Epidermal melanocyte (primary cell): Measurements from ENCODE around the gene SSTR1.
"Not testable (repeated sequence)": the region's sequence is repeated elsewhere in the genome, so short reads cannot be mapped to it uniquely, and the experiment has no call there.

Experiments
- DNase-seq: peaks from one replicate; pipeline ENCODE4 v3.0.0; 2011; ENCODE audit warnings: low spot score; ENCODE audit not compliant: insufficient read length

SSTR1 gene, protein sequence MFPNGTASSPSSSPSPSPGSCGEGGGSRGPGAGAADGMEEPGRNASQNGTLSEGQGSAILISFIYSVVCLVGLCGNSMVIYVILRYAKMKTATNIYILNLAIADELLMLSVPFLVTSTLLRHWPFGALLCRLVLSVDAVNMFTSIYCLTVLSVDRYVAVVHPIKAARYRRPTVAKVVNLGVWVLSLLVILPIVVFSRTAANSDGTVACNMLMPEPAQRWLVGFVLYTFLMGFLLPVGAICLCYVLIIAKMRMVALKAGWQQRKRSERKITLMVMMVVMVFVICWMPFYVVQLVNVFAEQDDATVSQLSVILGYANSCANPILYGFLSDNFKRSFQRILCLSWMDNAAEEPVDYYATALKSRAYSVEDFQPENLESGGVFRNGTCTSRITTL

DNA sequence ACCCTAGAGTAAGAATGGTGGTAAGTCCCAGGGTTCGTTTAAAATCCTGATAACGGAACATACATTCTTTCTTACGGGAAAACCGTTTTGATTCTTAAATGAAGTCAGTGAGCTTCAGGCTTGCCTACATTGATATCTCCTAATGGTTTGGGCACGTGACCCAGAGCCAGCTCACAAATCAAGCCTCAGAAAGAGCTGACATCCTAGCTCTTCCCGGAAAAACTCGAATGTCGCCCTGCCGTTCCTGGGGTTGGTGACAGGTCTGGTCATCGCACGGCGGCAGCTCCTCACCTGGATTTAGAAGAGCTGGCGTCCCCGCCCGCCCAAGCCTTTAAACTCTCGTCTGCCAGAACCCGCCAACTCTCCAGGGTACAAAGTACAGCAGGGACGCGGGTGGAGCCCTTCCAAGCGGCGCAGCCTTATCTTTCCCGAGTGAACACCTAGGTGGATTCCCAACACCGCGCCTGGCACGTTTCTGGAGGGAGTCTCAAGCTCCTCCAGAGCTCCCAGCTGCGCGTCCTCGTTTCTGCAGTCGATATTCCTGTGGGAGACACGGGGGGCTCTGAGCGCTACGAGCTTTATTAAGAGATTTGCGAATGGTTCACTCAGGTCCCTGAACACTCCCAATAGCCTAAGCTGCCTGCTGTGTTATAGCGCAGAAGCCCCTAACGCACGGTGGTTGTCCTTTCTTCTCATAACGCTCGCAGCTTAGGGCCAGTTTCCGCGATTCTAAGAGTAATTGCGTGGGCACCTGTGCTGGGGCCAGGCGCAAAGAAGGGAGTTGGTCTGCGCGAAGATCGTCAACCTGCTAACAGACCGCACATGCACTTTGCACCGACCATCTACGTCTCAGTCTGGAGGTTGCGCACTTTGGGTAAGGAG is at the start of gene SSTR1:
SSTR1 (plus strand) TSS at position 169 of the 882 bp plus-strand sequence. CDS start 1,486 bp downstream, outside the sequence.
- DNase-seq, result no peak

DNA sequence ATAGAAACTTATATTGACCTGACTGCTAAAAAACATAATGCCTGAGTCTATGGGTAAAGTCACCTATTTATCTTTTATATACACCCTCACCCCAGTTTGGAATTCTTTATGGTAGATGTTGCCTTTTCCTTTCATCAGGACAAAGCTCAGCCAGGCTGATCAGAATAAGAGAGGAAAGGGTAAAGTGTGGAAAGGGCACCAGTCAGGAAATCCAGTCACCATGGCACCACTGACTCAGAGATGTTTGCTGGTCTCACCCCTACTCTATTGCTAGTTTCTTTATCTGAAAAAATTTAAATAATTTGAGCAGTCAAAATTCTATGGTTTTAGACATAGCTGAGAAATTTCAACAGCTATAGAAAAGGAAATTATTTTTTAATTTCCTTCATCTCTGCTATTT is 49.2 kb upstream of the SSTR1 start:
- no peak for DNase-seq

DNA sequence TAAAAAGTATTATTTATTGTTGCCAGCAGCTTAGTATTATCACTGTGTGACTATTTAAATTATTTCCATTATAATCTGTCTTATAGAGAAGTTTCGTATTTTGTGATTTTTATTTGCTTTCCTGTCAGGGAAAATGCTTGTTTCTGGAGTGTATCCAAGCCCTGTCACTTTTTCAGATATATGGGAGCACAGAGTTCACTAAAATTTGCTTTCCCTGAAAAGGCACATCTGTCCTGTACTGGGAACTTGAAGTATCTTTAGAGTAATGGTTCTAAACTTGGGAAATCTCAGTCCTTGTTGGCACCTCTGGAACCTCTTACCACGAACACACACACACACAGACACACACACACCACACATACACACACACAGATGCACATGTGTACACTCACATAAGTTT is 39.3 kb upstream of the SSTR1 start:
- no peak for DNase-seq

DNA sequence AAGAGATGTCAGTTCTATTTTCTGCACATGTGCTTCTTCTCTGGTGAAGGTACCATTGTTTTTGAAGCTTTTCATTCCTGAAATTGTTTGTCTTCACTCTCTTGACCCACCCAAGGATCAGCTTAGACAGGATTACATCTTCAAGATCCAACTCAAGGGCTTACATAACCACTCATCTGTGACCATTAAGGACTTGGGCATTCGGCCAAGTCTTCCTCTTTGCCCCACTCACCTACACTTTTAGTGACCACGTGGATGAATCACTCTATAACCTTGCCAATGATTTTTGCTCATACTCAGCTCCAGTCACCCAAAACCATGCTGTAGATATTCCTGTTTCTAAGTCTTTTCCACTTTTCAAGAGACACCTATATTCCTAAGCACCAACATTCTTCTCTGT is 36.5 kb upstream of the SSTR1 start:
- no peak for DNase-seq

DNA sequence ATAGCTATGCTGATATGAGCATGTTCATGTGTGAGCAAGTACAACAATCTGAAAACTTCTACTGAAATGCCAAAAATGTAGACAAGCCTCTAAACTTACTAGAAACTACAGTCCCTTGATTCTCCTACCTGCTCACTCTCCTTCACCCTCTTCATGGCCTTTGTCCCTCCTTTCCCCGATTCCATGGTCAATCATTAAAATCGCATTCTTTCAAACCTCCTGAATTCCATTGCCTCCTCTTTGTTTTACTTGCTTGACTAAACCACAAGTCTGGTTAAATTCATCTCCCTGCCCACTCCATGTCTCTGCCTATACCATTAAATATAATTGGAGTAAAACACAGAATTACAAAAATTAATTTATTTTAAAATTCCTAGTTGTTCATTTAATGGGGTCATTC is 33.0 kb upstream of the SSTR1 start:
- no peak for DNase-seq

DNA sequence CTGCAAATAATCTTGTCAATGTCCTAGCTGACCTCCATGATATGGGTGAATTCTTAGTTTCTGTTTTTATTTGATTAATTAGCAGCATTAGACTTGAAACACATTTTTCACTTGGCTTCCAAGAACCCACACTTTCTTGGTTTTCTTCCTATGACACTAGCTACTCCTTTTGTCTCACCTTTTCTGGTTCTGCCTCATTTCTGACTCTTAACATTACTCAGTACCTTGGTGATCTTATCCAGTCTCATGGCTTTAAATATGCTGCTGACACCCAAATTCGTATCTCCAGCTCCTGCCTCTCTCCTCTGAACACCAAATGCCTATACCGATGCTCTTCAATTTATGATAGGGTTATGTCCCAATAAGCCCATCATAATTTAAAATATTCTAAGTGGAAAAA is 32.0 kb upstream of the SSTR1 start:
- DNase-seq, result no peak

DNA sequence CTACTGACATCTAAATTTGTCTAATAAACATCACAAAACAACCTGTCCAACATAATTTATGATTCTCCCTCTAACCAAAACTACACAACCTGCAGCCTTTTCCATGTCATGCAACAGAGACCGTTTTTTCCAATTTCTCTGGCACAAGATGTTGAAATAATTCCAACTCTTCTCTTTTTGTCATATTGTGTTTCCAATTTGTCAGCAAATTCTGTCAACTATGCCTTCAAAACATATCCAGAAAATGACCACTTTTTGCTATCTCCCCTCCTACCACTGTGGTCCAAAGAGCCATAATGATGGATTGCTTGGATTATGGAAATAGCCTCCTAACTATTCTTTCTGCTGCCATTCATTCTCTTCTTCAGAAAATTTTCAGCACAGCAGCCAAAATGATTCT is 31.3 kb upstream of the SSTR1 start:
- DNase-seq, result no peak

DNA sequence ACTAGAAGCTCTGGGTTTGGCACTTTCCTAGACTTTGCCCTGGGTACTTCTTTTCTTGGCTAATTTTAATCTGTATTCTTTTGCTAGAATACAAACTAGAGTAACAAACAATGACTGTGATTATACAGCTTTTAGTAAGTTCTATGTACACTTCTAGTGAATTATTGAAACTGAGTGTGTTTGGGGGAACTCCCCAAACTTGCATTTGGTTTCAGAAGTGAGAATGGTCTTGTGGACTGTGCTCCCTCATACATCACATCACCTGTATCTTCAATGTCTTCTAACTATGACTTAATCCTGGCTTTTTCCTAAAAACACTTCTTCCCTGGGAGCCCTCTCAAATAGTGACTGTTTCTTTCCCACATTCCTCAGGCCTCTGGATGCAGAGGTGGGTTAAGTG is 23.6 kb upstream of the SSTR1 start:
- no peak for DNase-seq

DNA sequence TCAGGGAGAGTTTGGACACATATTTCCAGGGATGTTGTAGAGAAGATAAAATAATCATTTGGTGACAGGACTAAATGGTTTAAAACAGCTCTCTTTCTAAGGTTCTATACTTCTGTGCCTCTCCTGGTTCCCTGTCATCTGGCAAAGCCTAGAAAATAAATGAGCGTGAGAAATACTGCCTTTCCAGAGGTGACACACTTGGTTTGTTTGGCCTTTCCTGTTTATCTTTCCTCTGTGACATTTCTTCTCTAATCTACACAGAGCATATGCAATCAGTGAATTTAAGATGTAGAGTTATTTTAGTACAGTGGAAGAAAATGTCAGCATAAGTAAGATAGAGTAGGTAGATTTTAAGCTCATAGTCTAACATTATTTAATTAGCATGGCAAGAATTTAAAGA is 22.0 kb upstream of the SSTR1 start:
- DNase-seq, result no peak

DNA sequence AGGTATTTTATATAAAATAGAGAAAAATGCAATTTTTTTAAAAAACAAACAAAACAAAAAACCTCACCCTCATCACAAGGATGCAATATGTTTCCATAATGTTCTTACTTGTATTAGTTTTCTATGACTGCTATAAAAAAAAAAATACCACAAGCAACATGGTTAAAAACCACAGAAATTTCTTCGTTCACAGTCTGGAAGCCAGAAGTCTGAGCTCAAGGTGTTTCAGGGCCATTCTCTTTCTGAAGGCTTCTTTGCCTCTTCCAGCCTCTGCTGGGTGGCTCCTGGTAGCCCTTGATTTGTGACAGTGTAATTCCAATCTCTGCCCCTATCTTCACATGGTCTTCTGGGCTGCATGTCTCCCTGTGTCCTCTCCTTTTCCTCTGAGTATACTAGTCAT is 21.5 kb upstream of the SSTR1 start:
- DNase-seq, result no peak

DNA sequence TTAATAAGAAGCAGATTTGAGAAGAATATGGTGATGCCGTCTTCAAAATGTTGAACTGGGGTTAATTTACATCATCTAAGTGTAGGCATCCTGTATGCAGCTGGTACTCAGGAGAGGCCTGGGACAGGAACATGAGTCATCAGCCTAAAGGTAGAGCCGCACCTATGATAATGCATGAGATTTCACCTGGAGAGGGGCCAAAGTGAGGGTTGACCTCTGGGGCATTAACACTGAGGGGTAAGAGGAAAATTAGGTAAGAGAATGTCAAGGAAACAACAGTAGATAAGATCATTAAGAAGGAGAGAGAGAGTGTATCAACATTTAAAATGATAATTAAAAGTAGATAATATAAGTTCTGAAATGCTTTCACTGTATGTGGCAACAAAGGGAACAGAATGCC is 20.2 kb upstream of the SSTR1 start:
- no peak for DNase-seq

DNA sequence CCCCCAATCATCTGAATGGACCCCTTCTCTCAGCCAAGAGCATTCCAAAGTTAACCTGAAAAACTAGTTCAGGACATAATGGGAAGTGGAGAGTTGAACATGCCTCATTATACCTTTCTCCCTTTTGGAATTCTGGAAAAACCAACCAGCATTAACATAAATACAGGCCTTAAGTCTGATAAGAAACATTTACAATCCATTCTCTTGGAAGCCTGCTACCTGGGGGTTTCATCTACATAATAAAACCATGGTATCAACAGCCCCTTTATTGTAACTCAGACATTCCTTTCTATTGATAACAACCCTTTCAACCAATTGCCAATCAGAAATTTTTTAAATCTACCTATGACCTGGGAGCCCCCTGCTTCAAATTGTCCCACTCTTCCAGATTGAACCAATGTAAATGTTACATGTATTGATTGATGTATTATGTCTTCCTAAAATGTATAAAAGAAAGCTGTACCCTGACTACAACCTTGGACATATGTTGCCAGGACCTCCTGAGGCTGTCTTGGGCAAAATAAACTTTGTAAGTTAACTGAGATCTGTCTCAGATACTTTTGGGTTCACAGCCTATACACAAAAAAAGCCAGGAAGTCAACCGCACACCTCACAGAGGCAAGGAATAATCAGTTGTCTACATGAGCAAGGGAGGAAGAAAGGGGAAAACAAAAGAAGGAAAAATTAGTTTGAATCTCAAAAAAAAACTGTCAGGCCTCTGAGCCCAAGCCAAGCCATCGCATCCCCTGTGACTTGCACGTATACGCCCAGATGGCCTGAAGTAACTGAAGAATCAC is 17.6 kb upstream of the SSTR1 start:
- no peak for DNase-seq

DNA sequence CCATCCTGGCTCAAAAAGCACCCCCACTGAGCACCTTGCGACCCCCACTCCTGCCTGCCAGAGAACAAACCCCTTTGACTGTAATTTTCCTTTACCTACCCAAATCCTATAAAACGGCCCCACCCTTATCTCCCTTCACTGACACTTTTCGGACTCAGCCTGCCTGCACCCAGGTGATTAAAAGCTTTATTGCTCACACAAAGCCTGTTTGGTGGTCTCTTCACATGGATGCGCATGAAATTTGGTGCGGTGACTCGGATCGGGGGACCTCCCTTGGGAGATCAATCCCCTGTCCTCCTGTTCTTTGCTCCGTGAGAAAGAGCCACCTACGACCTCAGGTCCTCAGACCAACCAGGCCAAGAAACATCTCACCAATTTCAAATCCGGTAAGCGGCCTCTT is 16.9 kb upstream of the SSTR1 start:
- DNase-seq, result not testable (repeated sequence)

DNA sequence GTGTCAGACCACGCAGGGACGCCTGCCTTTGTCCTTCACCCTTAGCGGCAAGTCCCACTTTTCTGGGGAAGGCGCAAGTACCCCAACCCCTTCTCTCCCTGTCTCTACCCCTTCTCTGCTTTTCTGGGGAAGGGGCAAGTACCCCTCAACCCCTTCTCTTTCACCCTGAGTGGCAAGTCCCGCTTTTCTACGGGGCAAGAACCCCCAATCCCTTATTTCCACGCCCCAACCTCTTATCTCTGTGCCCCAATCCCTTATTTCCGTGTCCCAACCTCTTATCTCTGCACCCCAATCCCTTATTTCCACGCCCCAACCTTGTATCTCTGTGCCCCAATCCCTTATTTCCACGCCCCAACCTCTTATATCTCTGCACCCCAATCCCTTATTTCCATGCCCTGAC is 16.2 kb upstream of the SSTR1 start:
- DNase-seq, result not testable (repeated sequence)

DNA sequence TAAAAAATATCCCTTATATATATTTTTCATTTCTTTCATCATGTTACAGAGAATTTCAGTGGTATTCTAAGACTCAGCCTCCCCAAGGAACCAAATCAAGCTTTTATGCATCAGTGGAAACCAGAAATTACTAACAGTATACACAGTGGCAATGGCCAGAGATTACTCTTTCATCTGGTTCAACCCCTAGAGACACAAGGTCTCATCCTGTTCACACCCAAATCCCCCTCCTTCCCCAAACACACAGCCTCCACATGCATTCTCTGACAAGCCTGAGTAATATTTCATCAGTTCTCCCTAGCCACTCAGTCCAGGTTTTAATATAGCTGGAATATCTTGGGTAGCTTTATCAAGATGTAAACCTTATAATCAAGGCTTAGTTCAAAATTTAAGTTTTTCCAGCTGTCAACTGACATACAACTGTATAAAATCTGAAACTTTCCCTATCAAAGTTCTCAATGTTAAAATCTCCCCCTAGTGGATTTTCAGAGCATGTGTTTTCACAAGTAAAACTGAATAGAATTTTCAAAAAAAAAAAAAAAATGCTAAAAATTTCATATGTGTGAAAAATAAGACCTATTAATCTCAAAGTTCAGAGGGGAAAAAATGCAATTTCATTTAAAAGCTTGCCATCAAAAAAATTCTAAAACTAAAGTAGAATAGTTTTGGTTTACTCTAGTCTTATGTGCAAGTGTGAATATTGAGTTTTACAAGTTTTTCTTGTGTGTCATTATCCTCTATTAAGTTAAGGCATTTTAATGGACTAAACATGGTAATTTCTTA is 10.5 kb upstream of the SSTR1 start:
- no peak for DNase-seq

DNA sequence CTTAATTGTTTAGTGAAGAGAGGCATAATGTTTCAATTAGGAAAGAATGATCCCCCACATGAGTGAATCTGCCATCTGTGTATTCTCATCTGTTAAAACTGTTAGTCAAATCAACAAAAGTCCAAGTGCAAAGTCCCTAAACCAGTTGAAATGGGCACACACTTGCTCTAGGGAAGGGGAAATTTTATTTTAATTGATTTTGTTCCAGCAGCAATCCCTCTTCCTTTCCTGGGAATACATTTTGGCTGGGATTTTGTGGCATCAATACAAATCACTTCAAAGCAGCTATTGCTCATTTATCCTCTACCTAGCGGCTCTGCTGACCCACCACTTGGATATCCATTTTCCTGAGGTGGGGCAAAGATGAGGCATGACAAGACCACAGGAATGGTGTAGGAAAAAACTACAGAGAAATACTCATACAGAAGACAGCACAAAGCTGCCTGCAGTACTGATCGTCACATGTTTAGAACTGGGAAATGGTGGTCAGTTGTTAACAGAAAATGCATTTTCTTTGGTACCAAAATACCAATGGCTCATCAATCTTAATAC is 9.8 kb upstream of the SSTR1 start:
- no peak for DNase-seq

DNA sequence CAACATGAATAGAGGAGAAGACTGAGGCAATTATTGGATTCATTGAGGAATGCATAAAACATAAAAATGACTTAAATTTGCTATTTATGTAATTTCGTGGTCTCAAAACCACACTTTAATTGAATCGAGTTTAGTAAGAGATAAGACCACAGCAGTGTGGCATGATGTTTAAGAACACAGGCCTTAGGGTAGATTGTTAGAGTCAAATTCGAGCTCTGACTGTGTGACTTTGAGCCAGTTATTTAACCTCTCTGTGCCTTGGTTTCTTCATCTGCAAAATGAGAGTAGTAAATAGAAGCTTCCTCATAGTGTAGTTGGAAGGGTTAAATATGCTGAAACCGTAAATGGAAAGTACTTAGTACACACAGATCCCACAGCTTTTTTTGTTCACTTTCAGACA is 9.3 kb upstream of the SSTR1 start:
- DNase-seq, result no peak

DNA sequence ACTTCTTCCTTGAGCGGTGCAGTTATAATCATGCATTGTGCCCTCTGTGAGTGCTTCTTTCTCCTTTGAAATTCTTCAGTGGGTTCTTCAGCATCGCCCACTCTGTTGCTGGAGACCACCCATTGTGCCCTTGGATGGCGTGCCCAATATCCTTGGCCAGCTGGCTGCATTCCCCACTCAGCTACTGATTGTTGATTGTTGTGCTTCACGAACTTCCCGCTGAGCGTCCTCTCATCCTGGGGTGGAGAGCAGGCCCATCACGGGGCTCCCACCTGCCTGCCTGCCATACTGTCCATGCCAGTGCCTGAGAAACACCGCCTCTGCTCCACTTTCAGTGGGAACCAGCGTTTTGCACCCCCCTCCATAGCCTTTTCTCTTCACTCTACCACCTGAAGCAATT is 8.6 kb upstream of the SSTR1 start:
- DNase-seq, result no peak

DNA sequence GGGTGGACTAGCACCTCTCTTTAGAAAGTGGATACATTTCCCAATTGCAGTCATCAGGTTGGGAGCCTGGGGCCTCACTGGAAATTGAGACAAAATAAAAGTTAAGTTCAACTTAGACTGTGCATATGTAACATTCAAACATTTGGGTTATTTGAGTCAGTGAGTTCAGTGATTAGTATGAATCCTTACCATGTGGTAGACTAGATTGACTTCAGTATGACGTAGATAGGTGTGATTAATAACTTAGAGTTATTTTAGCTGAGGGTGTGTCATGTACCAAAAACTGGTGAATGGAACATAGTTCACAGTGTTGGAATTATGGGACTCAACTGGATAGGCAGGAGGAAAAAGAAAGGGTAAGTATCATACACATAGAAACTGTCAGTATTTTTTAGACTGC is 8.0 kb upstream of the SSTR1 start:
- no peak for DNase-seq

DNA sequence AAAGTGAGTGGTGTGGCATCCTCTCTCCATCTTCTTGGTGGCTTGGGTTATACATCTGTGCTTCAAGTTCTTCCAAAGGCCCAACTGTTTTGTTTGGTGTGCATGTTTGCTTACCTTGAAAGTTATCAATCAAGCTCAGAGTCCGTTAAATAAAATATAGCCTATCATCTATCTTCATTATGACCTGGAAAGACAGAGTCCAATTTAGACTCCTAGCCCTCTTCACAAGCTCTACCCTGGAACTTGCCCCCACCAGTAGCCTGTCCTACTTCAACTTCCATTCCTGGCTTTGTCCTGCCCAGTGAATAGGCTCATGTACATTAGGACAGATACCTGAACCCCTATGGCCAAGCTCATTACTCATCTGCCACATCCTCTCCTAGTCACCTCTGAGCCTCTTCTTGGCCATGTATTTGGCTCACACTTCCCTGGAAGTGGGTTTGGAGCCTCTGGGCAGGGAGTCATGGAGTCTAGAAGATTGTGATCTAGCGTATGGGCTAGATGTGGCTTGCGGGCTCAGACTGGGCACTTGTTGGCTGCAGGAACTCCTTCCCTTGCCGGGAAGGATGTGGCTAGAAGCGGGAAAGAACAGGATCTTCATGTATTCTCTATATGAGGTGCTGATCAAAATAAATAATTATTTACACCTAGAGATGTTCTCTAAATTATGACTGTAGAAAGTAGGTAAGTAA is 6.4 kb upstream of the SSTR1 start:
- no peak for DNase-seq
